C1 segment of cervical spinal cord (tissue), 14 donors: ENCODE data around the gene ALCAM.

ENCODE experiments used
- DNase-seq, 14 donors: peaks; one replicate each; lab custom pipeline; 2025; lab: John Stamatoyannopoulos, UW

The ALCAM gene

GRCh38 chr3:105366326-105367062, at the start of gene ALCAM:
ALCAM (plus strand) TSS chr3:105366909.
- DNase-seq: peak; percentile 62 to 99 (median 95)

- no peak for DNase-seq
Observed at GRCh38 chr3:105317841-105318240, 48.9 kb upstream of the ALCAM start.

GRCh38 chr3:105322570-105323273, 44.0 kb upstream of the ALCAM start:
- DNase-seq: no peak

- DNase-seq: no peak
Observed at GRCh38 chr3:105323274-105323599, 43.5 kb upstream of the ALCAM start.

GRCh38 chr3:105324951-105325350, 41.8 kb upstream of the ALCAM start:
- DNase-seq: no peak

DNA sequence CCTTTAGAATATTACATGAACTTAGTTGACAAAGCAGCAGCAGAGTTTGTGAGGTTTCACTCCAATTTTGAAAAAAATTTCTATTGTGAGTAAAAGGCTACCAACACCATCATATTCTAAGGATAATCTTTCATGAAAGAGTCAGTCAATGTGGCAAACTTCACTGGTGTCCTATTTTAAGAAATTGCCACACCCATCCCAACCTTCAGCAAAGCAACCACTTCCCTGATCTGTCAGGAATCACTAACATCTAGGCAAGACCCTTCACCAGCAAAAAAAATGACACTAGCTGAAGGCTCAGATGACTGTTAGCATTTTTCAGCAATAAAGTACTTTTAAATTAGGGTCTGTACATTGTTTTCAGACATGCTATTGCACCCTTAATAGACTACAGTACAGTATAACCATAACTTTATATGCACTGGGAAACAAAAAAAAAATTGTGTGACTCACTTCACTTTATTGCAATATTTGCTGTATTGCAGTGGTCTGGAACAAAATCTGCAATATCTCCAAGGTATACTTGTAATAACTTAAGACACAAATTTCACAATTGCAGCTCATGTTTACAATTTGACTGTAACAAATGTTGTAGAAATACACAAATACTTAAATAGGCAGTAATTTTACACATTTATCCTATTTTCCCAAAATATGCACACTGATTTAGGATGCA, 38.9 kb upstream of the ALCAM start:
- DNase-seq: no peak

- no peak for DNase-seq
Observed at GRCh38 chr3:105328338-105328730, 38.4 kb upstream of the ALCAM start.

GRCh38 chr3:105332961-105333360, 33.7 kb upstream of the ALCAM start:
- no peak for DNase-seq

DNA sequence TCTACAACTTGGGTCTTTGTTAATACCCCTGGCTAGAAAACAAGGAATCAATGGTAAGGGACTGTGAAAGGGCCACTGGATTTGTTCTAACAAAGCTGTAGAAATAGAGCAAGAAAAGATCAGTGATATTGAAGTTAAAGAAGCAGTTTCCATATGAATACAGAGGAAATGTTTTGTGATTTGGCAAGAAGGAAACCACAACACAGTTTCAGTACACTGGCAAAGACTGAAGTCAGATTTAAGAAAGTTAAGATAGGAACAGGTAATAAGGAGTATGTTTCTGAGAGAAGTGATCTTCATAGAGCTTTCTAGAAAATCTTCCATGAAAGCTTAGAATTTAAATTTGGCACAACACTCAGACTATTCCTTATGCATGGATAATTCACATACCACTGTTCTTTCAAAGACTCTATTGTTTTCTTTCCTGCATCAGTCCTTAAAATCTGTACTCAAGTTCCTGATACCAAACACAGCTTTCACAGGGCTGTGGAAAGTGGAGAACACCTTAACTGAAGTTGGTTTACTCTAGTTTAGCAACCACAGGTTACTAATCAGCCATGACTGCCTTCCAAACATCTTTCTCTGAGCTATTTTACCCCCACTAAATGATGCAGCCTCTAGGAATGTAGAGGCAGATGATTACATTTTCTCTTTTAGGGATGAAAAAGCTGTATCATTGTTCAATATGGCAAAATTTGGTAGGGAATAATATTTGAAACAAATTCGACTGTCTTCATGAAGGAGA, 32.4 kb upstream of the ALCAM start:
- no peak for DNase-seq

GRCh38 chr3:105339946-105340345, 26.8 kb upstream of the ALCAM start:
- no peak for DNase-seq

DNA sequence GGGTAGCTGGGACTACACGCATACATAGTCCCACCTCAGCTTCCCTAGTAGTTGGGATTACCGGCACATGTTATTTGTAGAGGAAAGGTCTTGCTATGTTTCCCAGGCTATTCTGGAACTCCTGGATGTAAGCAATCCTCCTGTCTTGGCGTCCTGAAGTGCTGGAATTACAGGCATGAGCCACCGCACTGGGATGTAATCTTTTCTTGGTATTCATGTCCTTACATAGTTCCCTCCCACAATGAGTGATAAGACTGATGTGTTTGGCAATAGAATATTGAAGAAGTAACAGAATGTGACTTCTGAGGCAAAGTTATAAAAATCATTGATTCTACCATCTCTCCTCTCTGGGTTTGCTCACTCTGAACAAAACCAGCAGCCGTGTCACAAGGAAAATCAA, 22.7 kb upstream of the ALCAM start:
- DNase-seq: no peak

DNA sequence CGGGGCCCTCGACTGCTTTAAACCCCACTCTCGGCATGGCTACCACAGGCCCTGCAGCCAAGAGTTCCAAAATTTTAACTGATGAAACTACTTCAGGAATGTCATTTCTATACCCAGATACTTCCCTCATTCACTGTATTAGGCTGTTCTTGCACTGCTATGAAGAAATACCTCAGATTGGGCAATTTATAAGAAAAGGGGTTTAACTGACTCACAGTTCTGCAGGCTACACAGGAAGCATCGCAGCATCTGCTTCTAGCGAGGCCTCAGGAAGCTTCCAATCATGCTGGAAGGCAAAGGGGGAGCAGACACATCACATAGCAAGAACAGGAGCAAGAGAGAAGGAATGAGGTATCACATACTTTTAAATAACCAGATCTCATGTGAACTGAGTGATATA, 21.6 kb upstream of the ALCAM start:
- DNase-seq: no peak

GRCh38 chr3:105347625-105348302, 18.9 kb upstream of the ALCAM start:
- no peak for DNase-seq

- DNase-seq: no peak
Observed at GRCh38 chr3:105348307-105348706, 18.4 kb upstream of the ALCAM start.

- no peak for DNase-seq
Observed at GRCh38 chr3:105349684-105350387, 16.9 kb upstream of the ALCAM start.

DNA sequence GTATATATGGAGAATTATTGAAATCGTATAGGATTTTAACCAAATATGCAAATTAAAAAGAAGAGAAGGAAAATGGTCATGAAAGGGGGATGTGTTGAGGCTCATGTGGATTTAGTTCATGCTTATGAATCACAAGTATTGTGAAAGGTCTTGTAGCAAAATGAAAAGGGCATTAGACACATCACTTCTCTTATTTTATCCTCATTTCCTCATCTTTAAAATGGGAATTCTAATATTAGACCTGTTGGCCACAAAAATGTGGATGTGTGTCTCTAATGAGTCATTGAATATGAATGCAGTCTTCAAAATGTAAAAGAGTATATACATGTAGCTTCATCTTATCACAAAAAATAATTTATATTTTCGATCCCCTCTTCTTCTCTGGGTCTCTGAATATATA, 14.9 kb upstream of the ALCAM start:
- no peak for DNase-seq

DNA sequence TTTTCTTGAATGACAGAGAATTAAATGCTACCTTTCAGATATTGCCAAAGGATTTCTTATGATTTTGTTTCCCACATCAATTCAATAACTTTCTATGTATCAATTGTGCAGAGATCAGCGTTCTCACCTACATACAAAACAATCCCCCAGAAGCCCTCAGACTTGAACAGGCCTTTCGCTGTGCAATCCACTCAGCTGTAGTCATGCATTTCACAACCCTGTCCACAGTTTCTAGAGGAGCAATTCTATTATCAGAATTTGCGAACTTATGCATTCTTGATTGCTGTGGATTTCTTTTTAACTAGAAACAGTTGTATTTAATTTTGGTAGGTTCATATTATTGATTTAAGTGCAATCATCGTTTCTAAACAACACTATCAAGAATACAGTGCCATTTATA, 13.7 kb upstream of the ALCAM start:
- DNase-seq: no peak

DNA sequence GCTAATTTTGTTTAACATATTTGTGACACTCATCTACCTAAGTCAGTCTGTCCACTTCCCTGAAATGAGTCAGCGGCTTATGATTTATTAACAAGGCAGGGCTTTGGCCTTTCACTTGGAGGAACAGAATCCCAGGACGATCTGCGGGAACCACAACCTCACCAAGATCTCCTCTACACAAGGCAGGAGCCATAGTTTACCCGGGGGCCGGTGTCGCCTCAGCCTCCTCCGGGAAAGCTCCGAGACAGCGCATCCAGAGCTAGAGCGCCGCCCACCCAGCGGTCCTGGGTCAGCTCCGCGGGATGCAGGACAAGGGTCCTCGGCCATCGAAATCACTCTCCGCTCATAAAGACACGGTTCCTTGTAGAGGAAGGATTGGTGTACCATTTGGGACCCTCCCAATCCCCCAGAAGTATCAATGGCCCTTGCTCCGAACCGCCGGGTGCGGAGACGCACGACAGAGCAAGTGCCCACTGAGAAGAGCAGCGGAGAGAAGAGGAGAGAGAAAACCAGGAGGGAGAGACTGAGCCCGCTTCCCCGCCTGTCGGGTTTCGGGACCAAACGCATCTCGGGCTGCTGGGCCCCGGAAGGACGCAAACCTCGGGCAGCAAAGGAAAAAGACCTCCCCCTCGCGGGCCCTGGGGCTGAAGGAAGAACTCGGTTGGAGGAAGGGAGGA, 13.1 kb upstream of the ALCAM start:
- peak in 10 of 14 donors; percentile 2 to 74 (median 38) for DNase-seq

GRCh38 chr3:105354429-105354828, 12.3 kb upstream of the ALCAM start:
- DNase-seq: no peak

DNA sequence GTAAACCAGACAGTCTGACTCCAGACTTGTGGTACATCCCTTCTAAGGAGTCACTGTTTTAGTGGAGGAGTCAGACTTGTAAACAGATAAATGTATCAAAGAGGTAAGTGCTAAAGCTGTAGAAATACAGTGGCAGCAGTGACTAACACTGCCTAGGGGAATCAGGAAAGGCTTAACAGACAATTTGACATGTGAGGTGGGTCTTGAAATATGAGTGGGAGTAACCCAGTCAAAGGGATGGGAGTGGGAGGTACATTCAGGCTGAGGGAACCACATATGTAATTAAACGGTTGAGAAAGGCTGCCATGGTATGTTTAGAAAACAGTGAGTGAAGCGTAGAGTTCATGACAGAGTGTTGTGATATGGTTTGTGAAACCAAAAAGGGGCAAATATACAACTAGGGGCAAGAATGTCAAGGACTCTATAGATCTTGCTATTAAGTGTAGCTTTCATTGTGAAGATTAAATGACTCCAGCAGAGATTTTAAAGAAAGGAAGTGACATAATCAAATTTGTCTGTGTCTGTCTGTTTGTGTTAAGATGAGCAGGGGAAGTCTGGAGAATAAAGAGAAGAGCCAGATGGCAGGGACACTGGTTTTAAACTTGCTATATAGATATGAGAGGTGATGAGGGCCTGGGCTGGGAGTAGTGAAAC, 11.2 kb upstream of the ALCAM start:
- no peak for DNase-seq
